Dermis blood vessel endothelial cell (primary cell): ENCODE measurements around the gene RHOA. TPM values are rescaled to one million over a fixed set of nuclear protein-coding genes. Genes with fewer than 3 reads are reported as not detected.

Experiments used
- DNase-seq: peaks from one replicate; pipeline ENCODE4 v3.0.0; 2010
- total RNA-seq: library from RNA; depleted of rRNA; stranded (reverse); fragments of >200 nt; gene quantifications from 2 replicates; pipeline ENCODE4 v1.2.3, GENCODE V29; 2014

RHOA gene
- total RNA-seq = 657 and 682 TPM in 2 replicates

DNA sequence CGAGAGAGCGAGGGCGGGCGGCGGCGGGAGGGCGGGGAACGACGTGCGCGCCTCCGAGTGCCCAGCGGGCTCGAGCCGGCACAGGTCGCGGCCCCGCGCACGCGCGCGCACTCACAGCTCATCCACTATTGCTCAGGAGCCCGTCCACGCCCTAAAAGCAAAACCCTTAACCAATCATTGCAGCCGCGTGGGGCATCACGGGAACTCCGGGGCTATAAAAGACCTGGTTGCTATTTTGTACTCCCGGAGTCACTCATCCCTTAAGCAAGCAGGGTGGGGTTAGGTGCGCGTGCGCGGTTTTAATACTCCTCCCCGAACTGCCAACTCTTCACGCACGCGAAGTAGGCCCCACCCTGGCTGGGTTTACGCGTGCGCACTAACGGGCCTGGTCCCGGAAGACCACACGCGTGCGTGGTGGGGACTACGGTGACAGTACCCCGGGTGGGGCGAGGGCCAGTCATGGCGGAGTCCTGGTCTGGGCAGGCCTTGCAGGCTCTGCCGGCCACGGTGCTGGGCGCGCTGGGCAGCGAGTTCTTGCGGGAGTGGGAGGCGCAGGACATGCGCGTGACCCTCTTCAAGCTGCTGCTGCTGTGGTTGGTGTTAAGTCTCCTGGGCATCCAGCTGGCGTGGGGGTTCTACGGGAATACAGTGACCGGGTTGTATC lies at the start of gene RHOA, which contains the start of gene TCTA:
TSS of gene RHOA (minus strand) at position 9 of the 664 bp plus-strand sequence. CDS start 36,387 bp downstream, outside the sequence.
TSS of gene TCTA (plus strand) at position 456 of the 664 bp plus-strand sequence. CDS start at position 460, 4 bp downstream.
- DNase-seq = peak; percentile 100

DNA sequence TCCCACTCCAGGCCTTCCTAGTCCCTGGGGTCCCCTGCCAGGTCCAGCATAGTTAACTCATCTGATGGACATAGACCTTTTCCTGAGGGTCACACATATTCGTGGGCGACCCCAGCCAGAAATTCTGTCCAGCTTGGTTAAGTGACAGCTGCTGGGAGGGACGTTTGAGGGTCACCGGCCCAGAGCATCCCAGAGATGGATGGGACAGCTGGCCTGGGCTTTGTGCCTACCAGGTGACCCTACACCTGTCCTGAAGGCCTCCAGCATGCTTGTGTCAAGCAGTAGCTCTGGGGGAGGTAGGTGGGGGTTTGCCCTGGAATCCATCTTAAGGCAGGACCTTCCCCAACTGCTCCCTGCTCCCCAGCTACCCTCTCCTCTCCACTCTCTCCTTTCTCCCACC lies 49.2 kb upstream of the RHOA start:
- no peak for DNase-seq

GRCh38 chr3:49460188-49460890 lies 48.6 kb upstream of the RHOA start:
- no peak for DNase-seq

GRCh38 chr3:49456466-49456865 lies 44.7 kb upstream of the RHOA start:
- no peak for DNase-seq

DNA sequence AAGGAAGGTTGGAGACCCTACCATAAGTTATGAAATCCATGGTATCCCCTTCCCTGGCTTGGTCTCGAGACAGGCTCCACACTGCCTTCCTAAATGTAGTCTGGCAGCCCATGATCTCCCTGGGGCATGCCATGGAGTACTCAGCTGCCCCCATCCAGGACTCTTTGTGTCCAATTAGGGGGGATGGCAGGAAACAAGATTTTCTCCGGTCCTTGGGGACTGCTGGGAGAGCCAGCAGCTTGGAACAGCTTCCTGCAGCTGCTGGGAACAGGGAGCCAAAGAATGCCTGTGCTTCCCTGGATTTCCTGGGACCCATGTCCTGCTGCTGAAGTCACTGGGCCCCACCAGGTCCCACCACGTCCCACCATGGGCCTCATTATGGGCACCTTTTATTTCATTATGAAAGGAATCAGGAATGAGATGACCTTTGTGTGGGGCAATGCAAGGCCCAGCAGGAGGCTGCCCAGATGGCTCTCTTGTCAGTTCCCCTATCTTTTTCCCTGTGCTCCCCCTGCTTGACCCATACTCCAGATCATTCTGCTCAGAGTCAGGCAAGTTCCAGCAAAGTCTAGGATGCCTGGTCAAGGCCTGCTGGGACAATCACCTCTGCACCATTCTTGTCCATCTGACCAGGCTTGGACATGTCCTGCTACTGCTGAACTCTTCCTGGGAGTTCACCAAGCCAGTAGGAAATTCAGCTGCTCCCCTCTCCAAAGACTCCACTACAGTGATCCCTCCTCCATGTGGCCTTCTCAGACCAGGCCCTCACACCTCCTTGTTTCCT lies 43.3 kb upstream of the RHOA start:
- DNase-seq = no peak

- DNase-seq = peak; percentile 17
Observed at GRCh38 chr3:49454458-49454857, 42.7 kb upstream of the RHOA start.

DNA sequence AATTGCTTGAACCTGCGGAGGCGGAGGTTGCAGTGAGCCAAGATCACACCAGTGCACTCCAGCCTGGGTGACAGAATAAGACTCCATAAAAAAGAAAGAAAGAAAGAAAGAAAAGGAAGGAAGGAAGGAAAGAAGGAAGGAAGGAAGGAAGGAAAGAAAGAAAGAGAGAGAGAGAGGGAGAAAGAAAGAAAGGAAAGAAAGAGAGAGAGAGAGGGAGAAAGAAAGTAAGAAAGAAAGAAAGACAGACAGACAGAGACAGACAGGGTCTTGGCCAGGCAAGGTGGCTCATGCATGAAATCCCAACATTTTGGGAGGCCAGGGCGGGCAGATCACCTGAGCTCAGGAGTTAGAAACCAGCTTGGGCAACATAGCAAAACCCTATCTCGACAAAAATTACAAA lies 41.8 kb upstream of the RHOA start:
- no peak for DNase-seq

- no peak for DNase-seq
Observed at GRCh38 chr3:49445391-49445790, 33.6 kb upstream of the RHOA start.

DNA sequence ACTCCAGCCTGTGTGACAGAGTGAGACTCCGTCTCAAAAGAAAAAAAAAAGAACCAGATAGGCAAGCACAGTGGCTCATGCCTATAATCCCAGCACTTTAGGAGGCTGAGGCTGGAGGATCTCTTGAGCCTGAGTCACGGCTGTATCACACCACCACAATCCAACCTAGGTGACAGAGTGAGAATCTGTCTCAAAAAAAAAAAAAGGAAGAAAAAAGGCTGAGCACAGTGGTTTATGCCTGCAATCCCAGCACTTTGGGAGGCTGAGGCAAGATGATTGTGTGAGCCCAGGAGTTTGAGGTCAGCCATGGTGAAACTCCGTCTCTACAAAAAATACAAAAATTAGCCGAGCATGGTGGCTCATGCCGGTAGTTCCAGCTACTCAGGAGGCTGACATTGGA lies 23.0 kb upstream of the RHOA start:
- no peak for DNase-seq

DNA sequence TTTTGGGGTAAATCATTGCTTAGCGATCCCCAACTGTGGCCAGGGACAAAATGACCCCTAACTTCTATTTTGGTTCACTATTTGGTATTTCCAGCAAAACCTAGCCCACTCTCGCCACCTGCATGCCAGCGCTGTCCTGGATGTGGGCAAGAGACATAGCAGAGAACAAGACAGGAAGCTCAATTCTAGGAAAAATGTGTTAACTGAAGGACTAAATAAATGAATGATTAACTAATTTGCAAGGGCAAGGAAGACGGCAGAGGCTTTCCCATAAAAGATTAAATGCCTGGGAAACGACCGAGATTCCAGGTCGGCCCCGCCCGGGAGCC lies 16.9 kb upstream of the RHOA start:
- DNase-seq = no peak

DNA sequence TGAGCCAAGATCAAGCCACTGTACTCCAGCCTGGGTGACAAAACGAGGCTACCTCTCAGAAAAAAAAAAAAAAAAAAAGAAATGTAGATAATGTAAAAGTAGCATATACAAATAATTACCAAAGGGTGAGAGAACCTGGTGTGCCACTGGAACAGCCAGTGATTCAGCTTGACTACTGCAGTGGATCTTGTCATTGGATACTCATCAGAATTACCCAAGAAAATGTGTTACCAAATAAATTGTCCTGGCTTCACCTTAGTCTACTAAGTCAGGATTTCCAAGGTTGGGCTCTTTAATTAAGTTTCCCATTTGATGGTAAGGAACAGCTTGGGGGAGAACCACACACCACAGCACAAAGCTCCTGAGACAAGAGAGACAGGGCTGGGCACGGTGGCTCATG lies 15.8 kb upstream of the RHOA start:
- no peak for DNase-seq

- no peak for DNase-seq
Observed at GRCh38 chr3:49424816-49425215, 13.0 kb upstream of the RHOA start.

DNA sequence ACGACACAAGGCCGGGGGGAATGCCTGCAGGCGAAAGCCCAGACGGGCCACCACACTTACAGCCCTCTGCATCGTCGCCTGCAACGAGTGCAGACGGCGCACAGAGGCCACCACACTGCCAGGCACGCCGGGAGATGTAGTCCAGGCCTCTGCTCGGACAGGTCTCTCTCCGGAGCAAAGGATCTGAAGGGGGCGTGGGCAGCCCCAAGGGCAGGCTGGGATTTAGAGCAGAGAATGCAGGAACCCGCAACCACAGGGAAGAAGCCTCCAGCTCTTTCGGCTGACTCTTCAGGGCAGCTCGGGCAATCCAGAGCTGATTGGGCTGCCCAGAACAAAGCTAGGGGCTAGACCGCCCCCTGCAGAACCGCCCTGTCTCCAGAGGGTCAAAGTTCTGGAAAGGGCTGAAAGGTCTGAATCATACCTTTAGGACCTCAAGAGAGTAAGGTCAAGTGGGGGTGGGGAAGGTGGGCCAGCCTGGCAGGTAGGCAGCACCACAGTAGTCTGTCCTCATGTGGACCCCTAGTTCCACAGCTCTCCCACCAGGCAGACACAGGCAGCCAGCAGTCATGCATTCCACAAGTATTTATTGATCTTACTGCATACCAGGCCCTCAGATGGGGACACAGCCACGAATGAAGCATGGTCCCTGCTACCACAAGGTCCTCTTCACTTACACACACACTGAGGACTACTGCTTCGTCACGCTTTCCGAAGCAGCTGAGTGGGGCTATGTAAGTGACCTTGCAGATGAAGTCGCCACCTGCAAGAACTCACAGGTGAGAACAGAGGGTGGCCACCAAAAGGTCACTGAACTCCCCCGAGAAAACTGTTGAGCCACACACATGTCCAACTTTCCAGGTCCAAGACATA lies 10.8 kb upstream of the RHOA start, which contains the start of gene AMT:
TSS of gene AMT (minus strand) at position 95 of the 870 bp plus-strand sequence. CDS start at position 72, 23 bp downstream.
- DNase-seq = no peak

- no peak for DNase-seq
Observed at GRCh38 chr3:49421890-49422378, 10.2 kb upstream of the RHOA start.

DNA sequence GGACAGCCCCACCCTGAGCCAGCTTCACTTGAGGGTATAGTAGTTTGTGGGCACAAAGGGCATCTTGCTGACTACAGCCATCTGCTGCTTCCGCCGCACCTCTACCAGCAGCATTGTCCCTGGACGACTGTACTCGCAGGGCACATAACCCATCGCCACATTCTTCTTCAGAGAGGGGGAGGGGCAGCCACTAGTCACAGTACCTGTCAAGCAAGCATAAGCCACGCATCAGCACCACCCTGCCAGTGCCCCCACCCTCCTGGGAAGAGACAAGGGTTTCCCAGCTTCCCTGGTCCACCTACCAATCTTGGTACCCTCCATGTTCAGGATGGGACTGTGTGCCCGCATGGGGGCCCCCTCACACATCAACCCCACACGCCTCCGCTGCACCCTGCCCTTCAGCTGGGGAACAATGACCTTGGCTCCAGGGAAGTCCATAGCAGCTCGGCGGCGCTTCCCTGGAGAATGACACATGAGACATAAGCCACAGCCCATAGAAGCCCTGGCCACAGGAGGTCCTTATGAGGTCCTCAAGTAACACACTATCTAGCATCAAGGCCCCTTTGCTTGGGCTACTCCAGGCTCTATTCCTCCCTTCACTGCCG lies 5.8 kb upstream of the RHOA start:
- DNase-seq = no peak

DNA sequence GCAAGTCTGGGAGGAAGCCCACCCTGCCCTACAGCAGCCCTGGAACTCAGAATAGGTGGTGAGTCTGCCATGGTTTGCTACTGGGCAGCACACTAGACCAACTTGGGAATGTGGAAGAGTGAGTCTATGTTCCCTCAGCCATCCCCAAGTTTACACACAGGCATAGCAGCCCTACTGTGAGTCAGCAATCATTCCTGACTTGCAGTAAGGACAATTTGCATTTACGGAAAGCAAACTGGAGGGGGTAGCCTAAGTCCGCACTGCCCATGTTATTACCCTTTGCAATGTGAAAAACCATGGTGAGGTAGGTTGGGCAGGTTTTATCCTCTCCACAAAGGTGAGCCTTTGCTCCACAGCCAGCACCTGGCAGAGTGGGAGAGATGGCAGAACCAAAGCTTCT lies 5.1 kb upstream of the RHOA start:
- DNase-seq = no peak

- DNase-seq = no peak
Observed at GRCh38 chr3:49415931-49416601, 4.3 kb upstream of the RHOA start.

DNA sequence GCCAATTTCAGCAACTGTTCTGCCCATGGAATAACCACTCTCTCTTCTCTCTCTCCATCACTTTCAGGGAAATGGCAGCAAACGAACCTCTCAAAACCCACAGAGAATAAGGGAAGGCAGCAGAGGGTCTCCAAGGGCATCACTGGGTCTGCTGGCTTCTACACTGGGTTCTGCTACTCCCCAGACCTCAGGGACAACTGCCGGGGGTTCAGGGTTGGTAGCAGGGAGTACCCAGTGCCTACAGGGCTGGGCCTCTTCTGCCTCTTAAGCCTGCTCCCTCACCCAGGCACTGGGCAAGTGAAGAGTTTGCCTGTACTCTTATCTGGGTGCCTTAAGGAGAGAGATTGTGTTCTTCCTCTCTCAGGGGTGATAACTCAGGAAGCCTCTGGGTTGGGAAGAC lies 3.0 kb upstream of the RHOA start:
- no peak for DNase-seq

GRCh38 chr3:49413338-49413734 lies 1.6 kb upstream of the RHOA start:
- no peak for DNase-seq

- no peak for DNase-seq
Observed at GRCh38 chr3:49412632-49413337, 1.0 kb upstream of the RHOA start.

DNA sequence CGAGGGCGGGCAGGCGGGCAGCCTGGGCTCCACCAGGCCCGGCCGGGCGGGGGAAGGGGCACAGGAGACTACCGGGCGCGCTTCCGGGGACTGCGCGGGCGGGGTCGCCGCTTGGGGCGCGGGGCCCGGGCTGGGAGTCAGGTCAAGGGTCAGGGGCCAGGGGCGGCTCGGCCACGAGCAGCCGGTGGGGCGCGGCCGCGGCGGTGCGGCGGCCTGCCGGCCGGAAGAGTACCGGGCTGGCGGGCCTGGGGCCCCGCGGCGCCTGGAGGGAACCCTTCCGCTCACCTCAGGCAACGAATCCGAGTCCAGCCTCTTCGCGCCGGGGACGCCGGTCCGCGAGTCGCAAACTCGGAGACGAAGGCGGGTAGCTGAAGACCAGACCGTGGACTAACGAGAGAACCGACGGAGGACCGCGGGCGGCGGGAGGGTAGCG lies 225 bp downstream of the RHOA start:
- DNase-seq = no peak
